Mesendoderm (in vitro differentiated cells): Measurements from ENCODE around the gene TLR8.
A peak's percentile ranks its signal among the peaks of the same experiment; 100 is the strongest.

ENCODE experiments used
- DNase-seq: peaks from one replicate; pipeline ENCODE4 v3.0.0; 2013
- H2AK5ac ChIP-seq: 2 replicates; pipeline ENCODE4 v1.6.1; 2013; ENCODE audit warnings: low read length, inconsistent platforms
- H2BK120ac ChIP-seq: 2 replicates; pipeline ENCODE4 v1.6.1; 2013; ENCODE audit warnings: low read depth, mild to moderate bottlenecking, low read length, moderate library complexity, mixed read lengths
- H2BK15ac ChIP-seq: replicated peaks from 2 replicates; pipeline ENCODE4 v1.6.1; 2013; ENCODE audit warnings: low read depth, mild to moderate bottlenecking, moderate library complexity
- H2BK5ac ChIP-seq: 2 replicates; pipeline ENCODE4 v1.6.1; 2013; ENCODE audit warnings: low read length, inconsistent platforms
- H3K18ac ChIP-seq: 2 replicates; pipeline ENCODE4 v1.6.1; 2013; ENCODE audit warnings: mild to moderate bottlenecking, low read length, mixed read lengths
- H3K23ac ChIP-seq: one replicate; pipeline ENCODE4 v1.6.1; 2013; ENCODE audit warnings: low read length
- H3K27ac ChIP-seq: 2 replicates; pipeline ENCODE4 v1.5.1; 2013; ENCODE audit warnings: low read depth, mild to moderate bottlenecking, inconsistent platforms, low read length, moderate library complexity
- H3K27me3 ChIP-seq: 2 replicates; pipeline ENCODE4 v1.6.1; 2013; ENCODE audit warnings: low read length, control low read depth, mild to moderate bottlenecking, inconsistent platforms; ENCODE audit not compliant: insufficient read depth, poor library complexity
- H3K36me3 ChIP-seq: 2 replicates; pipeline ENCODE4 v1.6.1; 2013; ENCODE audit warnings: low read length, inconsistent platforms; ENCODE audit not compliant: control insufficient read depth, insufficient read depth
- H3K4ac ChIP-seq: one replicate; pipeline ENCODE4 v1.6.1; 2013; ENCODE audit warnings: low read depth, mild to moderate bottlenecking, low read length, moderate library complexity
- H3K4me1 ChIP-seq: 2 replicates; pipeline ENCODE4 v1.6.1; 2013; ENCODE audit warnings: low read depth, low read length, inconsistent platforms; ENCODE audit not compliant: control insufficient read depth
- H3K4me2 ChIP-seq: 2 replicates; pipeline ENCODE4 v1.6.1; 2013; ENCODE audit warnings: low read length
- H3K4me3 ChIP-seq: 2 replicates; pipeline ENCODE4 v1.5.1; 2013; ENCODE audit warnings: mild to moderate bottlenecking, low read length
- H3K56ac ChIP-seq: one replicate; pipeline ENCODE4 v1.6.1; 2013; ENCODE audit warnings: low read length
- H3K79me1 ChIP-seq: 2 replicates; pipeline ENCODE4 v1.6.1; 2013; ENCODE audit warnings: low read length, inconsistent platforms
- H3K79me2 ChIP-seq: 2 replicates; pipeline ENCODE4 v1.6.1; 2013; ENCODE audit warnings: mild to moderate bottlenecking, low read length; ENCODE audit not compliant: control insufficient read depth, insufficient read depth
- H3K9ac ChIP-seq: 2 replicates; pipeline ENCODE4 v1.6.1; 2013; ENCODE audit warnings: low read length, inconsistent platforms
- H4K5ac ChIP-seq: one replicate; pipeline ENCODE4 v1.6.1; 2013; ENCODE audit warnings: low read length
- H4K8ac ChIP-seq: one replicate; pipeline ENCODE4 v1.6.1; 2013; ENCODE audit warnings: low read depth, mild to moderate bottlenecking, control low read depth, low read length, moderate library complexity
- WGBS: extraction: QIAGEN DNeasy Blood & Tissue Kit; methylation state at CpG from one replicate; pipeline ENCODE4 v1.1.7; 2013; ENCODE audit warnings: low lambda C conversion rate, missing lambda C conversion rate; ENCODE audit not compliant: insufficient coverage; ENCODE audit errors: extremely low coverage; 5-methylcytosine and 5-hydroxymethylcytosine counted together

The TLR8 gene

DNA sequence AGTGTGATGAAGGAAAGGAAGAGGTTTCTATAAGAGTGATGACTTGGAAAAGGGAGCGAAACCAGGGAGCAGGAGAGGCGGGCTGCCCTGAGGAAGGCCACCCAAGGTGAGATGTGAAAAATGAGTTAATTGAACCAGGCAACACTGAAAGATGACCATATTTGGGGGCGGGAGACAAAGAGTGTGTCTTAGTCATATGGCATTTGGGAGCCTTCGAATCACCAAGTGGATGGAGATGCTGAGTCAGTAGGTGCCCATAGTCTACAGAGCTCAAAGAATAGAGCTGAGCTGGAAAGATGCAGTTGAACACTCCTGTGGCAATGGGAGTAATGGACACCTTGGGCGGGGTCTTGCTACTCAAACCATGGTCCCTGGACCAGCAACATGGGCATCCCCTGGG is 8.3 kb upstream of the TLR8 start:
- Histone ChIP-seq H3K4ac (no peak overlapping the region), H2BK120ac (no peak overlapping the region), H3K18ac (no peak overlapping the region), H3K79me2 (no peaks in the 10 kb centered on the region), H2AK5ac (no peak overlapping the region), H3K27me3 (no peaks in the 10 kb centered on the region), H3K27ac (no peak overlapping the region), H3K4me3 (no peak overlapping the region), H4K8ac (no peak overlapping the region), H4K5ac (no peak overlapping the region), H3K4me2 (no peak overlapping the region), H2BK5ac (no peak overlapping the region), H3K9ac (no peak overlapping the region), H2BK15ac (no peak overlapping the region), H3K79me1 (no peaks in the 10 kb centered on the region), H3K56ac (no peak overlapping the region), H3K36me3 (no peaks in the 10 kb centered on the region), H3K4me1 (no peaks in the 10 kb centered on the region), H3K23ac (no peak overlapping the region)
- no peak for DNase-seq
- no CpG with 5 or more reads among the region's 5 CpGs for WGBS

DNA sequence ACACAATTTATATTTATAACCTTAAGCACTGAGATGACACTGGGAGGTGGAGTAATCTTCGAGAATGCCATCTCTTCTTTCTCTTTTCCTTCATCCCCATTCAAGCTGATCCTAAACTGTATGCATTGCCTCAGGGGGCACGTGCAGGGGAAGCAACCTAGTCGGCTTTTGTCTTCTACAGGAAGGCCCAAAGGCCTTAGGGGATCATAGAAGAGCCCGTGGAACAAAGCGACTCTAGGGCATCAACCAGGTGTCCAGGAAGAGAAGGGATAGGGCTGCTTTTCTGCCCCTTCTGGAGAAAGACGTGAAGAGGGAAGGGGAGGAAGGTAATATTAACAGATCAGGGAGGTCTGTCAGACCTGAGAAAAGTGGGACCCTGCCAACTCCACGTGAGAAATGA is 6.9 kb upstream of the TLR8 start:
- Histone ChIP-seq H3K79me1 (no peaks in the 10 kb centered on the region), H3K36me3 (no peaks in the 10 kb centered on the region), H3K4ac (no peak overlapping the region), H2BK120ac (no peak overlapping the region), H3K27me3 (no peaks in the 10 kb centered on the region), H3K4me2 (no peak overlapping the region), H3K79me2 (no peaks in the 10 kb centered on the region), H2AK5ac (no peak overlapping the region), H2BK5ac (no peak overlapping the region), H3K18ac (no peak overlapping the region), H3K4me1 (no peaks in the 10 kb centered on the region), H3K9ac (no peak overlapping the region), H3K4me3 (no peak overlapping the region), H2BK15ac (no peak overlapping the region), H4K8ac (no peak overlapping the region), H3K27ac (no peak overlapping the region), H3K56ac (peak overlapping the region; percentile 42), H3K23ac (no peak overlapping the region), H4K5ac (no peak overlapping the region)
- DNase-seq: peak; percentile 71
- no CpG with 5 or more reads among the region's 7 CpGs for WGBS

DNA sequence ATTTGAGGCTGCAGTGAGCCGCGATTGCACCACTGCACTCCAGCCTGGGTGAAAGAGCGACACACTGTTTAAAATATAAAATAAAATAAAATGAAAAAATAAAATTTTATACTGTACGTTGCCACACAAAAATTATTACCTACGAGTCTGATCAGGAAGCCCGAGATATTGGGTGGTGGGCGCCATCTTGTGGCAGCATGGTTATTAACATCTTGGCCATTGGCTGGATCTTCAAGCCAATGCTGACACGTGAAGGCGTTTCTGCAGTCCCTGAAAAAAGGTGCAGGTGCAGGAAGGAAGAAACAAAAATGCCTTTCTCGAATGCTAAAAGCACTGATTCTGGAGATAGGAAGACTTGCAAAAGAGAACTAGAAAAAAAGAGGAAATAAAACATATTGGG is 4.9 kb upstream of the TLR8 start:
- no peak overlapping the region for H4K5ac ChIP-seq
- H2AK5ac ChIP-seq: no peak overlapping the region
- H3K79me2 ChIP-seq: no peaks in the 10 kb centered on the region
- DNase-seq: peak; percentile 54
- no peak overlapping the region for H3K4ac ChIP-seq
- no peak overlapping the region for H2BK5ac ChIP-seq
- H3K36me3 ChIP-seq: no peaks in the 10 kb centered on the region
- H3K9ac ChIP-seq: no peak overlapping the region
- no peak overlapping the region for H3K27ac ChIP-seq
- no peaks in the 10 kb centered on the region for H3K27me3 ChIP-seq
- no peak overlapping the region for H2BK120ac ChIP-seq
- H3K23ac ChIP-seq: no peak overlapping the region
- no CpG with 5 or more reads among the region's 10 CpGs for whole genome bisulfite sequencing
- no peak overlapping the region for H3K4me3 ChIP-seq
- no peaks in the 10 kb centered on the region for H3K79me1 ChIP-seq
- no peak overlapping the region for H3K56ac ChIP-seq
- H3K18ac ChIP-seq: no peak overlapping the region
- H3K4me2 ChIP-seq: no peak overlapping the region
- no peak overlapping the region for H4K8ac ChIP-seq
- no peaks in the 10 kb centered on the region for H3K4me1 ChIP-seq
- H2BK15ac ChIP-seq: no peak overlapping the region

DNA sequence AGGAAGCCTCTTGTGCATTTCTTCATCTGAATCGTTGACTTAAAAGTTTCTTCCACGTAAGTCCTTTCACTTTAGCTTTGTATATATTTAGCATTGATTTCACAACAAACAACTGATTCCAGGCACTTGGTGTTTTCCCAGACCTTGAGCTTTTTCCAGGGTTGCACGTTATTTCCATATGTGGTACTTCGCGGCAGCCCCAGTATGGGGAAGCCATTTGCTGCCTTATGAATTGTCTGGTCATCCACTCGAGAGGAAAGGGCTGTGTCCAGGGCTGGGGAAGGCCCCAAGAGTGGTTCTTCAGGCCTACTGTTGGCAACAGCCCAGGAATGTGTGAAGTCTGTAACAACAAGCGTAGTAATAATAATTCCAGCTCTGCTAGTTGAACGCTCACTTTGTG is 2.8 kb upstream of the TLR8 start:
- H3K4me2 ChIP-seq: no peak overlapping the region
- H3K23ac ChIP-seq: no peak overlapping the region
- no peak overlapping the region for H2AK5ac ChIP-seq
- H2BK120ac ChIP-seq: no peak overlapping the region
- no CpG with 5 or more reads among the region's 8 CpGs for WGBS
- H3K27ac ChIP-seq: no peak overlapping the region
- no peaks in the 10 kb centered on the region for H3K27me3 ChIP-seq
- H3K79me1 ChIP-seq: no peaks in the 10 kb centered on the region
- H4K8ac ChIP-seq: no peak overlapping the region
- H3K4ac ChIP-seq: no peak overlapping the region
- no peak overlapping the region for H3K4me3 ChIP-seq
- DNase-seq: no peak
- no peak overlapping the region for H4K5ac ChIP-seq
- no peak overlapping the region for H3K9ac ChIP-seq
- H3K79me2 ChIP-seq: no peaks in the 10 kb centered on the region
- H2BK5ac ChIP-seq: no peak overlapping the region
- H3K36me3 ChIP-seq: no peaks in the 10 kb centered on the region
- no peak overlapping the region for H3K18ac ChIP-seq
- H3K4me1 ChIP-seq: no peaks in the 10 kb centered on the region
- no peak overlapping the region for H3K56ac ChIP-seq
- no peak overlapping the region for H2BK15ac ChIP-seq

GRCh38 chrX:12910423-12911121 is 4.2 kb downstream of the TLR8 start:
- no peak overlapping the region for H2BK15ac ChIP-seq
- H4K5ac ChIP-seq: no peak overlapping the region
- H3K23ac ChIP-seq: no peak overlapping the region
- no peak overlapping the region for H3K9ac ChIP-seq
- H3K79me2 ChIP-seq: no peaks in the 10 kb centered on the region
- H2AK5ac ChIP-seq: no peak overlapping the region
- no peak for DNase-seq
- no peak overlapping the region for H2BK5ac ChIP-seq
- no peaks in the 10 kb centered on the region for H3K79me1 ChIP-seq
- no peaks in the 10 kb centered on the region for H3K36me3 ChIP-seq
- no peaks in the 10 kb centered on the region for H3K27me3 ChIP-seq
- H4K8ac ChIP-seq: no peak overlapping the region
- no peak overlapping the region for H2BK120ac ChIP-seq
- no peak overlapping the region for H3K56ac ChIP-seq
- H3K4ac ChIP-seq: no peak overlapping the region
- no peak overlapping the region for H3K18ac ChIP-seq
- no CpG with 5 or more reads among the region's 10 CpGs for WGBS
- no peaks in the 10 kb centered on the region for H3K4me1 ChIP-seq
- H3K27ac ChIP-seq: no peak overlapping the region
- H3K4me2 ChIP-seq: no peak overlapping the region
- H3K4me3 ChIP-seq: no peak overlapping the region

DNA sequence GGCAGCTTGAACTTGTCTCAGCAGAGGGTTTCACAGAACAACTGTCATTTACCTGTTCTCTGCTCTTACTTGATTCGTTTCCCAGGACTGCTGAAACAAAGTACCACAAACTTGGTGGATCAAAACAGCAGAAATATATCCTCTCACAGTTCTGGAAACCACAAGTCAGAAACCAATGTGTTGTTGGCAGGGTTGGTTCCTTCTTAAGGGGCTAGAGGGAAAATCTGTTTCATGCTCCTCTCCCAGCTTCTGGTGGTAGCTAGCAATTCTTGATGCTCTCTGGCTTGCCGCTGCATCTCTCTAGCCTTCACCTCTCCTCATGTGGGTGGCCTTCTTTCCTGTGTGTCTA is 4.7 kb downstream of the TLR8 start:
- Histone ChIP-seq H4K8ac (no peak overlapping the region), H3K4me1 (no peaks in the 10 kb centered on the region), H3K79me2 (no peaks in the 10 kb centered on the region), H2BK5ac (no peak overlapping the region), H3K4me3 (no peak overlapping the region), H2BK15ac (no peak overlapping the region), H3K79me1 (no peaks in the 10 kb centered on the region), H2AK5ac (no peak overlapping the region), H2BK120ac (no peak overlapping the region), H4K5ac (no peak overlapping the region), H3K9ac (no peak overlapping the region), H3K36me3 (no peaks in the 10 kb centered on the region), H3K56ac (no peak overlapping the region), H3K27me3 (no peaks in the 10 kb centered on the region), H3K18ac (no peak overlapping the region), H3K27ac (no peak overlapping the region), H3K23ac (no peak overlapping the region), H3K4ac (no peak overlapping the region), H3K4me2 (no peak overlapping the region)
- DNase-seq: no peak
- WGBS: no CpG with 5 or more reads among the region's 2 CpGs
